Fibroblast of lung (primary cell): ENCODE results near the gene AS3MT.

Experiments used
- CTCF ChIP-seq, 2 donors: IDR thresholded peaks in 1 of 2; conservative IDR thresholded peaks in 1 of 2; 1 replicate in 1 of 2; 2 replicates in 1 of 2; pipeline ENCODE4 v1.5.1; 2011 to 2012; ENCODE audit warnings: low read length in 2 of 2, control low read depth in 1 of 2, inconsistent platforms in 1 of 2, low read depth in 1 of 2, mild to moderate bottlenecking in 1 of 2
- EZH2 ChIP-seq: IDR thresholded peaks from 2 replicates; pipeline ENCODE4 v1.5.1; 2012; ENCODE audit warnings: low read length, control low read depth, mild to moderate bottlenecking; ENCODE audit errors: missing control alignments

- TF ChIP-seq CTCF (conservative IDR thresholded peaks at IDR 0.05 in 1 of 2, IDR thresholded peaks at IDR 0.05 in 1 of 2; ENCODE audit: low read depth in 1 of 2, low read length in 2 of 2) (no peak), EZH2 (no peak)
These were observed 3.6 kb upstream of the AS3MT start for GRCh38 chr10:102865620-102866019.
